GM18867 (cell line): ENCODE measurements around the gene KCNMA1.

Experiments
- ATAC-seq: cut with Tn5 transposase; IDR thresholded peaks from one replicate; pipeline ENCODE4 v1.9.1; 2021; ENCODE audit warnings: mild to moderate bottlenecking, moderate library complexity; ENCODE audit not compliant: unreplicated experiment

Gene KCNMA1

GRCh38 chr10:77563638-77564270 lies 73.9 kb downstream of the KCNMA1 start:
- ATAC-seq, result no peak

- ATAC-seq, result no peak
Measured at GRCh38 chr10:77562742-77563141, 74.9 kb downstream of the KCNMA1 start.

GRCh38 chr10:77561991-77562390 lies 75.6 kb downstream of the KCNMA1 start:
- ATAC-seq, result no peak

- ATAC-seq, result no peak
Measured at GRCh38 chr10:77560471-77560870, 77.1 kb downstream of the KCNMA1 start.

GRCh38 chr10:77560052-77560451 lies 77.6 kb downstream of the KCNMA1 start:
- ATAC-seq, result no peak

GRCh38 chr10:77556990-77557601 lies 80.5 kb downstream of the KCNMA1 start:
- no peak for ATAC-seq

- ATAC-seq, result no peak
Measured at GRCh38 chr10:77555591-77556212, 81.9 kb downstream of the KCNMA1 start.

GRCh38 chr10:77554996-77555397 lies 82.6 kb downstream of the KCNMA1 start:
- ATAC-seq, result no peak

- ATAC-seq, result no peak
Measured at GRCh38 chr10:77553966-77554365, 83.6 kb downstream of the KCNMA1 start.

GRCh38 chr10:77553311-77553710 lies 84.3 kb downstream of the KCNMA1 start:
- no peak for ATAC-seq

- ATAC-seq, result no peak
Measured at GRCh38 chr10:77552252-77552651, 85.4 kb downstream of the KCNMA1 start.

GRCh38 chr10:77550378-77550777 lies 87.2 kb downstream of the KCNMA1 start:
- no peak for ATAC-seq

- ATAC-seq, result no peak
Measured at GRCh38 chr10:77548671-77549070, 88.9 kb downstream of the KCNMA1 start.

GRCh38 chr10:77548157-77548556 lies 89.5 kb downstream of the KCNMA1 start:
- no peak for ATAC-seq

- ATAC-seq, result no peak
Measured at GRCh38 chr10:77547307-77548050, 90.1 kb downstream of the KCNMA1 start.

GRCh38 chr10:77546042-77546441 lies 91.6 kb downstream of the KCNMA1 start:
- no peak for ATAC-seq

- ATAC-seq, result no peak
Measured at GRCh38 chr10:77545585-77545984, 92.0 kb downstream of the KCNMA1 start.

GRCh38 chr10:77544617-77545016 lies 93.0 kb downstream of the KCNMA1 start:
- no peak for ATAC-seq

GRCh38 chr10:77542710-77543259 lies 94.8 kb downstream of the KCNMA1 start:
- no peak for ATAC-seq

- no peak for ATAC-seq
Measured at GRCh38 chr10:77541944-77542343, 95.7 kb downstream of the KCNMA1 start.

GRCh38 chr10:77541247-77541646 lies 96.4 kb downstream of the KCNMA1 start:
- ATAC-seq, result no peak
